WTC11 (cell line): Measurements from ENCODE around the gene PSAT1. TPM values are rescaled to one million over a fixed set of nuclear protein-coding genes. Genes with fewer than 3 reads are reported as not detected.

Experiments used
- ATAC-seq: fragments of 200-7000 bp; cut with Tn5 transposase; 2 replicates; pipeline ENCODE4 v1.10.0; 2021; ENCODE audit warnings: mild to moderate bottlenecking, moderate library complexity
- CTCF ChIA-PET: fragments of 300-600 bp; sonication (Branson Sonifier 250); formaldehyde crosslinking; loops from one replicate; lab custom pipeline; 2021; ENCODE audit warnings: antibody characterized with exemption; lab: Charles Lee
- POLR2A ChIA-PET: fragments of 350-600 bp; sonication (Branson Sonifier 250); formaldehyde crosslinking; loops from one replicate; lab custom pipeline; 2021; ENCODE audit warnings: antibody characterized with exemption; lab: Charles Lee
- DNase-seq: peaks from one replicate; pipeline ENCODE4 v3.0.0; 2021; ENCODE audit warnings: low spot score
- H3K27ac Mint-ChIP-seq: 2 replicates; pipeline ENCODE4 v1.8.0; 2021; ENCODE audit warnings: mixed read lengths
- H3K27me3 Mint-ChIP-seq: 2 replicates; pipeline ENCODE4 v1.8.0; 2021; ENCODE audit warnings: low read depth, mild to moderate bottlenecking, moderate library complexity, mixed read lengths
- H3K36me3 Mint-ChIP-seq: 2 replicates; pipeline ENCODE4 v1.8.0; 2021; ENCODE audit warnings: mixed read lengths
- H3K4me1 Mint-ChIP-seq: 2 replicates; pipeline ENCODE4 v1.8.0; 2022; ENCODE audit warnings: mixed read lengths
- H3K4me3 Mint-ChIP-seq: 2 replicates; pipeline ENCODE4 v1.8.0; 2021; ENCODE audit warnings: mild to moderate bottlenecking, moderate library complexity, mixed read lengths
- H3K9me3 Mint-ChIP-seq: 2 replicates; pipeline ENCODE4 v1.8.0; 2021; ENCODE audit warnings: mixed read lengths
- CREB1 ChIP-seq: sonication (generic); formaldehyde crosslinking; IDR thresholded peaks from 2 replicates; pipeline ENCODE4 v1.8.0; 2023; ENCODE audit warnings: mild to moderate bottlenecking, missing genetic modification reagents
- ETV6 ChIP-seq: sonication (generic); formaldehyde crosslinking; IDR thresholded peaks from 2 replicates; pipeline ENCODE4 v1.8.1; 2022; ENCODE audit warnings: mild to moderate bottlenecking, missing genetic modification reagents
- HMGA2 ChIP-seq: fragments of 250-450 bp; sonication (Bioruptor Pico); IDR thresholded peaks from 2 replicates; pipeline ENCODE4 v1.4.0; 2021; ENCODE audit warnings: mild to moderate bottlenecking, moderate library complexity
- NR3C1 ChIP-seq: sonication (generic); formaldehyde crosslinking; conservative IDR thresholded peaks from 2 replicates; pipeline ENCODE4 v1.8.1; 2023; ENCODE audit warnings: low read depth, mild to moderate bottlenecking, missing genetic modification reagents
- PRRX2 ChIP-seq: fragments of 250-450 bp; sonication (Bioruptor Pico); IDR thresholded peaks from 2 replicates; pipeline ENCODE4 v1.8.0; 2021; ENCODE audit warnings: mild to moderate bottlenecking
- TP53 ChIP-seq: sonication (generic); formaldehyde crosslinking; IDR thresholded peaks from 2 replicates; pipeline ENCODE4 v1.8.1; 2023; ENCODE audit warnings: mild to moderate bottlenecking, missing genetic modification reagents
- ZBTB21 ChIP-seq: sonication (generic); formaldehyde crosslinking; IDR thresholded peaks from 2 replicates; pipeline ENCODE4 v1.8.1; 2023; ENCODE audit warnings: mild to moderate bottlenecking, missing genetic modification reagents, borderline replicate concordance
- ZNF263 ChIP-seq: sonication (generic); formaldehyde crosslinking; IDR thresholded peaks from 2 replicates; pipeline ENCODE4 v1.8.1; 2022; ENCODE audit warnings: low read depth, mild to moderate bottlenecking, moderate library complexity, missing genetic modification reagents
- ZNF281 ChIP-seq: sonication (generic); formaldehyde crosslinking; IDR thresholded peaks from 2 replicates; pipeline ENCODE4 v1.8.0; 2023; ENCODE audit warnings: mild to moderate bottlenecking, missing genetic modification reagents
- ZNF416 ChIP-seq: fragments of 250-450 bp; sonication (Bioruptor Pico); IDR thresholded peaks from 2 replicates; pipeline ENCODE4 v1.9.0; 2021; ENCODE audit warnings: mild to moderate bottlenecking, inconsistent platforms
- ZNF423 ChIP-seq: fragments of 250-450 bp; sonication (Bioruptor Pico); IDR thresholded peaks from 2 replicates; pipeline ENCODE4 v2.1.2; 2022; ENCODE audit warnings: mild to moderate bottlenecking, moderate library complexity
- total RNA-seq: library from RNA; stranded (reverse); gene quantifications from 3 replicates; pipeline ENCODE4 v1.2.3, GENCODE V29; 2021
- TF ChIP-seq, protein P1 (sequence below): sonication (generic); formaldehyde crosslinking; IDR thresholded peaks from 2 replicates; pipeline ENCODE4 v1.8.1; 2023; ENCODE audit warnings: mild to moderate bottlenecking, missing genetic modification reagents
- TF ChIP-seq, protein P2 (sequence below): fragments of 200-600 bp; IDR thresholded peaks from 2 replicates; pipeline ENCODE4 v1.8.0; 2022; ENCODE audit warnings: antibody characterized with exemption
- TF ChIP-seq, protein P3 (sequence below): sonication (generic); formaldehyde crosslinking; IDR thresholded peaks from 2 replicates; pipeline ENCODE4 v1.8.0; 2023; ENCODE audit warnings: missing genetic modification reagents, mild to moderate bottlenecking, borderline replicate concordance

The PSAT1 gene
- total RNA-seq, 1 experiment from 2014 or later: 240 TPM

- TF ChIP-seq, protein P1, sequence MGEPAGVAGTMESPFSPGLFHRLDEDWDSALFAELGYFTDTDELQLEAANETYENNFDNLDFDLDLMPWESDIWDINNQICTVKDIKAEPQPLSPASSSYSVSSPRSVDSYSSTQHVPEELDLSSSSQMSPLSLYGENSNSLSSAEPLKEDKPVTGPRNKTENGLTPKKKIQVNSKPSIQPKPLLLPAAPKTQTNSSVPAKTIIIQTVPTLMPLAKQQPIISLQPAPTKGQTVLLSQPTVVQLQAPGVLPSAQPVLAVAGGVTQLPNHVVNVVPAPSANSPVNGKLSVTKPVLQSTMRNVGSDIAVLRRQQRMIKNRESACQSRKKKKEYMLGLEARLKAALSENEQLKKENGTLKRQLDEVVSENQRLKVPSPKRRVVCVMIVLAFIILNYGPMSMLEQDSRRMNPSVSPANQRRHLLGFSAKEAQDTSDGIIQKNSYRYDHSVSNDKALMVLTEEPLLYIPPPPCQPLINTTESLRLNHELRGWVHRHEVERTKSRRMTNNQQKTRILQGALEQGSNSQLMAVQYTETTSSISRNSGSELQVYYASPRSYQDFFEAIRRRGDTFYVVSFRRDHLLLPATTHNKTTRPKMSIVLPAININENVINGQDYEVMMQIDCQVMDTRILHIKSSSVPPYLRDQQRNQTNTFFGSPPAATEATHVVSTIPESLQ (CRISPR knock-in tag): no peak
- TF ChIP-seq ZBTB21 (CRISPR knock-in tag): no peak
- TF ChIP-seq, protein P2, sequence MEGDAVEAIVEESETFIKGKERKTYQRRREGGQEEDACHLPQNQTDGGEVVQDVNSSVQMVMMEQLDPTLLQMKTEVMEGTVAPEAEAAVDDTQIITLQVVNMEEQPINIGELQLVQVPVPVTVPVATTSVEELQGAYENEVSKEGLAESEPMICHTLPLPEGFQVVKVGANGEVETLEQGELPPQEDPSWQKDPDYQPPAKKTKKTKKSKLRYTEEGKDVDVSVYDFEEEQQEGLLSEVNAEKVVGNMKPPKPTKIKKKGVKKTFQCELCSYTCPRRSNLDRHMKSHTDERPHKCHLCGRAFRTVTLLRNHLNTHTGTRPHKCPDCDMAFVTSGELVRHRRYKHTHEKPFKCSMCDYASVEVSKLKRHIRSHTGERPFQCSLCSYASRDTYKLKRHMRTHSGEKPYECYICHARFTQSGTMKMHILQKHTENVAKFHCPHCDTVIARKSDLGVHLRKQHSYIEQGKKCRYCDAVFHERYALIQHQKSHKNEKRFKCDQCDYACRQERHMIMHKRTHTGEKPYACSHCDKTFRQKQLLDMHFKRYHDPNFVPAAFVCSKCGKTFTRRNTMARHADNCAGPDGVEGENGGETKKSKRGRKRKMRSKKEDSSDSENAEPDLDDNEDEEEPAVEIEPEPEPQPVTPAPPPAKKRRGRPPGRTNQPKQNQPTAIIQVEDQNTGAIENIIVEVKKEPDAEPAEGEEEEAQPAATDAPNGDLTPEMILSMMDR: no peak
- no peak for TF ChIP-seq ZNF416 (CRISPR knock-in tag)
- no peak for TF ChIP-seq PRRX2 (CRISPR knock-in tag)
- TF ChIP-seq CREB1 (CRISPR knock-in tag): no peak
- TF ChIP-seq ETV6 (CRISPR knock-in tag): no peak
- TF ChIP-seq HMGA2: no peak
- TF ChIP-seq TP53: no peak
- TF ChIP-seq ZNF263 (CRISPR knock-in tag): no peak
- no peak for TF ChIP-seq ZNF423 (CRISPR knock-in tag)
These were observed 18.1 kb upstream of the PSAT1 start (continued) for GRCh38 chr9:78278801-78279200.

DNA sequence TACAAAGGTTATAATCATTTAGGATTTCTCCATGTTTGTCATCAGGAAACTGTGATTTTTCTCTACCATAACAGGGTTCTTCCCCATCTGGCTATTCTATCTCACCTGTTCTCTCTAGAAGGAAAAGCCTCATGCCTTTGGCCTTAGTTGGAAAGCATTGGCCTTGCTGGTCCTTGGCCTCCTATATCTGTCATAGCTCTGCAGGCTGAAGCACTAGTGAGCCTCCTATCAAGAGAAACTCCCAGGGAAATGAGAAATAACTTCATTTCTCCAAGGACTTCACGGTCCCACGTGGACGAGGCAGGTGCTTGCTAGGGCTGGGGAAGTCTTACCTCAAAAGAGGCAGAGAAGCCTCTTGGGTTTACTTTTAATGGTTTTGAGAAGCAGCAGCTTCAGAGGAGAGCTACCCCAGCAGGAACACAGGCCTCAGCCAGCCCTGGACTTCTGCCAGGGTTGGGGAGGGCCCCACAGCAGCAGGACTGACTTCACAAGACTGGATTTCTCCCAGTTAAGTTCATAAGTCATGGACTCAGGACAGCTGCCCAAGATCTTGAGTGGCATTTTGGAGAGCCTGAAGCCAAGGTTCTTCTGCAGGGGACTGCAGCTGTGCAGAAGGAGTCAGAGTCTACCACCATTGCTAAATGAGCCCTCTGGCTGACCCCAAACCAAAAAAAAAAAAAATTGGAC lies 15.8 kb upstream of the PSAT1 start:
- DNase-seq (no peak), ATAC-seq (no peak)
- POLR2A ChIA-PET: interaction anchor here (1.7 kb wide), 1 partner anchor 16 kb away, joined by 5 read pairs; the partner anchor contains the start of gene PSAT1
- CTCF ChIA-PET: interaction anchor here (0.6 kb wide), 1 partner anchor 132 kb away, joined by 5 read pairs; no protein-coding TSS in a partner anchor
- no peak overlapping the region for H3K27ac Mint-ChIP-seq
- H3K4me1 Mint-ChIP-seq: no peaks in the 10 kb centered on the region
- TF ChIP-seq ZNF281 (CRISPR knock-in tag) (no peak), NR3C1 (no peak), PRRX2 (CRISPR knock-in tag) (no peak), ZBTB21 (CRISPR knock-in tag) (no peak)
- TF ChIP-seq, protein P3, sequence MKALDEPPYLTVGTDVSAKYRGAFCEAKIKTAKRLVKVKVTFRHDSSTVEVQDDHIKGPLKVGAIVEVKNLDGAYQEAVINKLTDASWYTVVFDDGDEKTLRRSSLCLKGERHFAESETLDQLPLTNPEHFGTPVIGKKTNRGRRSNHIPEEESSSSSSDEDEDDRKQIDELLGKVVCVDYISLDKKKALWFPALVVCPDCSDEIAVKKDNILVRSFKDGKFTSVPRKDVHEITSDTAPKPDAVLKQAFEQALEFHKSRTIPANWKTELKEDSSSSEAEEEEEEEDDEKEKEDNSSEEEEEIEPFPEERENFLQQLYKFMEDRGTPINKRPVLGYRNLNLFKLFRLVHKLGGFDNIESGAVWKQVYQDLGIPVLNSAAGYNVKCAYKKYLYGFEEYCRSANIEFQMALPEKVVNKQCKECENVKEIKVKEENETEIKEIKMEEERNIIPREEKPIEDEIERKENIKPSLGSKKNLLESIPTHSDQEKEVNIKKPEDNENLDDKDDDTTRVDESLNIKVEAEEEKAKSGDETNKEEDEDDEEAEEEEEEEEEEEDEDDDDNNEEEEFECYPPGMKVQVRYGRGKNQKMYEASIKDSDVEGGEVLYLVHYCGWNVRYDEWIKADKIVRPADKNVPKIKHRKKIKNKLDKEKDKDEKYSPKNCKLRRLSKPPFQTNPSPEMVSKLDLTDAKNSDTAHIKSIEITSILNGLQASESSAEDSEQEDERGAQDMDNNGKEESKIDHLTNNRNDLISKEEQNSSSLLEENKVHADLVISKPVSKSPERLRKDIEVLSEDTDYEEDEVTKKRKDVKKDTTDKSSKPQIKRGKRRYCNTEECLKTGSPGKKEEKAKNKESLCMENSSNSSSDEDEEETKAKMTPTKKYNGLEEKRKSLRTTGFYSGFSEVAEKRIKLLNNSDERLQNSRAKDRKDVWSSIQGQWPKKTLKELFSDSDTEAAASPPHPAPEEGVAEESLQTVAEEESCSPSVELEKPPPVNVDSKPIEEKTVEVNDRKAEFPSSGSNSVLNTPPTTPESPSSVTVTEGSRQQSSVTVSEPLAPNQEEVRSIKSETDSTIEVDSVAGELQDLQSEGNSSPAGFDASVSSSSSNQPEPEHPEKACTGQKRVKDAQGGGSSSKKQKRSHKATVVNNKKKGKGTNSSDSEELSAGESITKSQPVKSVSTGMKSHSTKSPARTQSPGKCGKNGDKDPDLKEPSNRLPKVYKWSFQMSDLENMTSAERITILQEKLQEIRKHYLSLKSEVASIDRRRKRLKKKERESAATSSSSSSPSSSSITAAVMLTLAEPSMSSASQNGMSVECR (CRISPR knock-in tag): no peak
- peaks cover 2% of the 10 kb centered on the region; the same call in 1 of the 2 replicates for H3K36me3 Mint-ChIP-seq
- H3K27me3 Mint-ChIP-seq: peaks cover 4% of the 10 kb centered on the region; the same call in 1 of the 2 replicates
- no peak overlapping the region for H3K4me3 Mint-ChIP-seq
- H3K9me3 Mint-ChIP-seq: peaks cover 16% of the 10 kb centered on the region
